ENCODE results near the gene KSR1.

Gene KSR1

DNA sequence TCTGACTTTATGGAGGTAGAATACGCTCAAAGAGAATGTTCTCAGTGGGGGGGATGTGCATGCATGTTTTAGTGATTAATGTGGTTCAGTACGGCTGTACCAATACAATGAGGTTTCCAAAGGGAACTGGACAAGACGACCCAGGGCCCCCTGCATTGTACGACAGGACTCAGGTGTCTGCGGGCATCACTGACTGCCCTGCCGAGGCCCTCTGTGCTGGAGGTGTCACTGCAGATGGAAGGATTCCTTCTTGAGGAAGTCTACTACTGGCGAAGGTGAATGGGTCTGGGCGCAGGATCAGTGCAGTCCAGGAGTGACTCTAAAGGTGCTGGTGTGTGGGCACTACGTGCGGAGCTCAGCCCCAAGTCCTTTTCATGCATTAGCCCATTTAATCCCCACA, 171.3 kb downstream of the KSR1 start:
- TF ChIP-seq YY1 (IDR thresholded peaks at IDR 0.05; ENCODE audit: low read depth) (no peak), NFIC (IDR thresholded peaks at IDR 0.05) (no peak), EGR1 (IDR thresholded peaks at IDR 0.05) (no peak), EP300 (IDR thresholded peaks at IDR 0.05; ENCODE audit: borderline replicate concordance) (no peak)
- TF ChIP-seq, protein P1, sequence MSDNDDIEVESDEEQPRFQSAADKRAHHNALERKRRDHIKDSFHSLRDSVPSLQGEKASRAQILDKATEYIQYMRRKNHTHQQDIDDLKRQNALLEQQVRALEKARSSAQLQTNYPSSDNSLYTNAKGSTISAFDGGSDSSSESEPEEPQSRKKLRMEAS (IDR thresholded peaks at IDR 0.05) = no peak

DNA sequence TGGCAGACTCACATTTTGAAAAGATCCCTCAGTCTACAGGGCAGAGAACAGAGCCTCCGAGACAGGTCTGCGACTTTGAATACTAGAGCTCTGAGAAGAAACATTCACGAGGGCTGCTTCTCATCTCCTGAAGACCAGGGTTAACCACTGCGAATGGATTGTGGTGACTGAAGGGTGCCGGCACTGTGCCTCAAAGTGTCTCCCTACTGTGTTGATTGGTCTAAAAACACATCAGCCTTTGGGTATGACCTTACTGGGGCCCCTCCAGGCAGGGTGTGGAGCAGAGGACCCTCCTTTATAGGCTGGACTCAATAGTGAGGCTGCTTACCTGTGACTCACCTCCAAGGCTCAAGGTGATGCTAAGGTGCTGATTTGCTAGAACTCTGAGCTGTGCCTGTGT, 172.1 kb downstream of the KSR1 start:
- TF ChIP-seq ZBTB7A (IDR thresholded peaks at IDR 0.05; ENCODE audit: low read depth) (no peak), EP300 (IDR thresholded peaks at IDR 0.05; ENCODE audit: borderline replicate concordance) (no peak), EGR1 (IDR thresholded peaks at IDR 0.05) (no peak), RAD21 (IDR thresholded peaks at IDR 0.05; ENCODE audit: low read depth) (no peak), NFIC (IDR thresholded peaks at IDR 0.05) (no peak), CEBPB (IDR thresholded peaks at IDR 0.05) (no peak), TAF1 (IDR thresholded peaks at IDR 0.05; ENCODE audit: low read depth) (no peak), TCF12 (IDR thresholded peaks at IDR 0.05; ENCODE audit: low read depth) (no peak)
- TF ChIP-seq, protein P2, sequence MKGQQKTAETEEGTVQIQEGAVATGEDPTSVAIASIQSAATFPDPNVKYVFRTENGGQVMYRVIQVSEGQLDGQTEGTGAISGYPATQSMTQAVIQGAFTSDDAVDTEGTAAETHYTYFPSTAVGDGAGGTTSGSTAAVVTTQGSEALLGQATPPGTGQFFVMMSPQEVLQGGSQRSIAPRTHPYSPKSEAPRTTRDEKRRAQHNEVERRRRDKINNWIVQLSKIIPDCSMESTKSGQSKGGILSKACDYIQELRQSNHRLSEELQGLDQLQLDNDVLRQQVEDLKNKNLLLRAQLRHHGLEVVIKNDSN (IDR thresholded peaks at IDR 0.05) = no peak

DNA sequence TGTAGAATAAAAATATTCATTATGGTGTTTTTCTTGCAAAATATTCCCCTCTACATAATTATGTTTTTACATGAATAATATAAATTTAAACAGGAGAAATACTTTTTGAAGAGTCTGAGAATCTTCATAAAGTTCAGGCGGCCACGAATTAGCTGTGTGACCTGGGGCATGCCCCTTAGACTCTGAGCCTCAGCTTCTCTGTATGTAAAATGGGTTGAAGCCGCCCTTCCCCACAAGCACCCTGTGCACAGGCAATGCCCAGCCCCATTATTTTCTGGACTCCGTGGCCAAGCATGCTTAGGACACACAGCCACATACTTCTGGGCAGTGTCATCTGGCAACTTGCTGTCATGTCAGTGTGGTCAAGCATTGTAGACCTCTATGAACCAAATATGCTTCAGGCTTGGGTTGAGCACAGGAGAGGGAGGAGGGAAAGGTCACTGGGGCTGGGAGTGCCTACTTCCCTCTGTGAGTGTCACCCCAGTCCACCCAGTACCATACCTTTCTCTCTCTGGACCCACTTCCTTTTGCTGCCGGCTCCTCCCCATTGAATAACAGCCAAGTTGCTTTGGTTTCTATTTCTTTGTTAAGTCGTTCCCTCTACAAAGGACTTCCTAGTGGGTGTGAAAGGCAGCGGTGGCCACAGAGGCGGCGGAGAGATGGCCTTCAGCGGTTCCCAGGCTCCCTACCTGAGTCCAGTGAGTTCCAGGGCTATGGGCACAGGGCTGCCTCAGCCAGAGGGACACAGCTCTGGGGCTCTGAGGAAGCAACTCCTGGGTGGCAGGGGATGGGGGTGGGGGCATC, 174.6 kb downstream of the KSR1 start, which contains the start of gene LGALS9:
Gene LGALS9 (plus strand): TSS at position 582 of the 804 bp plus-strand sequence. CDS start 78 bp downstream, at position 660.
- TF ChIP-seq EP300 (IDR thresholded peaks at IDR 0.05; ENCODE audit: borderline replicate concordance) (no peak), TEAD4 (IDR thresholded peaks at IDR 0.05) (no peak), FOXM1 (IDR thresholded peaks at IDR 0.05; ENCODE audit: borderline replicate concordance, low read depth) (no peak), TAF1 (IDR thresholded peaks at IDR 0.05; ENCODE audit: low read depth) (no peak), CREB1 (IDR thresholded peaks at IDR 0.05; ENCODE audit: low read depth) (no peak), RAD21 (IDR thresholded peaks at IDR 0.05; ENCODE audit: low read depth) (no peak), YY1 (IDR thresholded peaks at IDR 0.05; ENCODE audit: low read depth) (no peak)
- TF ChIP-seq, protein P1 (IDR thresholded peaks at IDR 0.05) = no peak
- TF ChIP-seq, protein P2 (IDR thresholded peaks at IDR 0.05) = no peak

DNA sequence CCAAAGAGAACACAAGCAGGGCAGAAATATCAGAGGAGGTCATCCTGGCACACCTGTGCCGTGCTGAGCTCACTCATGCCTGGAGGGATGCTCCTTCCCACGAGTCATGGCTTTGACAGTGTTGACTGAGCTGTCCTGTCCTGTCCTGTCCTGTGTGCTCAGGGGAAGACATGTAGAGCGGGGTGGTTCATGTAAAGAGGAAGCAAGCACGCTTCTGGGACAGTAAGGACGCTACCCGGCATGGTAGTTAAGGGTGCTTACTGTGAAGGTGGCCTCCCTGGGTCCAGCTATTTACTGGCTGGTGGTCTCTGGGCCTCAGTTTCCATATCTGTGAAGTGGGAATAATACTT, 175.1 kb downstream of the KSR1 start:
- TF ChIP-seq, protein P2 (IDR thresholded peaks at IDR 0.05) = no peak

GRCh38 chr17:27631897-27632725, 175.9 kb downstream of the KSR1 start:
- TF ChIP-seq CEBPB (IDR thresholded peaks at IDR 0.05) (no peak), EGR1 (IDR thresholded peaks at IDR 0.05) (no peak), FOXM1 (IDR thresholded peaks at IDR 0.05; ENCODE audit: borderline replicate concordance, low read depth) (no peak), NFIC (IDR thresholded peaks at IDR 0.05) (no peak), RAD21 (IDR thresholded peaks at IDR 0.05; ENCODE audit: low read depth) (no peak), ZBTB7A (IDR thresholded peaks at IDR 0.05; ENCODE audit: low read depth) (no peak), YY1 (IDR thresholded peaks at IDR 0.05; ENCODE audit: low read depth) (no peak), CREB1 (IDR thresholded peaks at IDR 0.05; ENCODE audit: low read depth) (no peak), TAF1 (IDR thresholded peaks at IDR 0.05; ENCODE audit: low read depth) (no peak), EP300 (IDR thresholded peaks at IDR 0.05; ENCODE audit: borderline replicate concordance) (no peak), TCF12 (IDR thresholded peaks at IDR 0.05; ENCODE audit: low read depth) (no peak)
- TF ChIP-seq, protein P2 (IDR thresholded peaks at IDR 0.05) = no peak
- TF ChIP-seq, protein P1 (IDR thresholded peaks at IDR 0.05) = no peak

DNA sequence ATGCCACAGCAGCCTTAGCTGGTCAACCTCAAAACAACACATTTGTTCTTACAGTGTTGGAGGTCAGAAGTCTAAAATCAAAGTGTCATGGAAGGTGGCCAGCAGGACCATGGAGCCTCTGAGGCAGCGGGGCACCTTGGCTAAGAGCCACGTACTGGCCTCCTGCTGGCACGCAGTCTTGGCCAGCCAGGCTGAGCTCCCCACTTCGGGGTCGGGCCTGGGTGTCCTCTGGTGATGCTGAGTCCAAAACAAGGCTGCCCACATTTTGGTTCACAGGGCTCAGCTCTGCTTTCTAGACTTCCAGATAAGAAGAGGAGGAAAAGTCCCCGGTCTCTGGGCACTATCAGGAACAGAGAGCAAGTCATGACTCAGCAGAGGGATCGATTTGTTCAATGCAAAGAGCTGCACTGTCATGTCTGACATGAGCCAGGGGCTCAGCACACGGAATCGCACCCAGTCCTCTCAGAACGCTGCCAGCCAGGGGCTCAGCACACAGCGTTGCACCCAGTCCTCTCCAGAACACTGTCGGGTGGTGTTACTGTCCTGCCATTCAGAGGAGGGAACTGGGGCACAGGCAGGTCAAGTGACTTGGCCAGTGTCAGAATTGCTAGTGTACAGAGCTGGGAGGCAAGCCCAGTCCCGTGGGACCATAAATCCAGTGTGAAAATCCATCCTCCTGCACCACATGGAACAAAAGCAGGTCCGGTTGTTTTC, 177.2 kb downstream of the KSR1 start:
- TF ChIP-seq ZBTB7A (IDR thresholded peaks at IDR 0.05; ENCODE audit: low read depth) (no peak), RAD21 (IDR thresholded peaks at IDR 0.05; ENCODE audit: low read depth) (no peak), REST (IDR thresholded peaks at IDR 0.05; ENCODE audit: low read depth) (no peak), TCF12 (IDR thresholded peaks at IDR 0.05; ENCODE audit: low read depth) (no peak), EGR1 (IDR thresholded peaks at IDR 0.05) (no peak), YY1 (IDR thresholded peaks at IDR 0.05; ENCODE audit: low read depth) (no peak), FOXM1 (IDR thresholded peaks at IDR 0.05; ENCODE audit: borderline replicate concordance, low read depth) (no peak), CEBPB (IDR thresholded peaks at IDR 0.05) (no peak), NFIC (IDR thresholded peaks at IDR 0.05) (no peak), TAF1 (IDR thresholded peaks at IDR 0.05; ENCODE audit: low read depth) (no peak), CREB1 (IDR thresholded peaks at IDR 0.05; ENCODE audit: low read depth) (no peak), EP300 (IDR thresholded peaks at IDR 0.05; ENCODE audit: borderline replicate concordance) (no peak), TEAD4 (IDR thresholded peaks at IDR 0.05) (no peak)
- TF ChIP-seq, protein P2 (IDR thresholded peaks at IDR 0.05) = no peak
- TF ChIP-seq, protein P1 (IDR thresholded peaks at IDR 0.05) = no peak
